ENCODE results near the gene NHP2.

Gene NHP2

GRCh38 chr5:178147406-178147805, 6.3 kb downstream of the NHP2 start:
- no peaks in the 10 kb centered on the region for H3K9me3 ChIP-seq (ENCODE audit: control extremely low read depth in 1 of 5, control insufficient read depth in 4 of 5, insufficient read depth in 2 of 5, low read depth in 1 of 5, low read length in 4 of 5)
- H3K27ac ChIP-seq (ENCODE audit: insufficient read depth in 1 of 2, low read depth in 1 of 2, low read length in 2 of 2, poor library complexity in 1 of 2, severe bottlenecking in 2 of 2), result no peak overlapping the region
- 88% methylated on average over 14 of the region's 15 CpGs for whole genome bisulfite sequencing (ENCODE audit: insufficient coverage)
- H3K27me3 ChIP-seq (replicated peaks in 2 of 5; ENCODE audit: control insufficient read depth in 4 of 5, insufficient read depth in 5 of 5, low read length in 4 of 5), result no peaks in the 10 kb centered on the region
- peaks cover 0 to 6% (median 1%) of the 10 kb centered on the region in 4 experiments for H3K4me1 ChIP-seq (ENCODE audit: control extremely low read depth in 1 of 4, control insufficient read depth in 4 of 4, insufficient read depth in 4 of 4, low read length in 3 of 4)
- ChIA-PET CTCF (interaction anchor here (1.1 to 24.2 kb wide), 9 partner anchors 11 to 81 kb away, joined by 3 to 458 read pairs (median 7); no protein-coding TSS in a partner anchor), POLR2A (no interaction called here)
- H3K4me3 ChIP-seq (ENCODE audit: control insufficient read depth in 1 of 7, extremely low read depth in 1 of 7, insufficient read depth in 4 of 7, low read depth in 2 of 7, low read length in 6 of 7), result no peak overlapping the region
- no peak for DNase-seq
- H3K36me3 ChIP-seq (ENCODE audit: control insufficient read depth in 4 of 4, insufficient read depth in 4 of 4, low read length in 3 of 4), result peaks cover 18 to 89% (median 58%) of the 10 kb centered on the region in 4 experiments

DNA sequence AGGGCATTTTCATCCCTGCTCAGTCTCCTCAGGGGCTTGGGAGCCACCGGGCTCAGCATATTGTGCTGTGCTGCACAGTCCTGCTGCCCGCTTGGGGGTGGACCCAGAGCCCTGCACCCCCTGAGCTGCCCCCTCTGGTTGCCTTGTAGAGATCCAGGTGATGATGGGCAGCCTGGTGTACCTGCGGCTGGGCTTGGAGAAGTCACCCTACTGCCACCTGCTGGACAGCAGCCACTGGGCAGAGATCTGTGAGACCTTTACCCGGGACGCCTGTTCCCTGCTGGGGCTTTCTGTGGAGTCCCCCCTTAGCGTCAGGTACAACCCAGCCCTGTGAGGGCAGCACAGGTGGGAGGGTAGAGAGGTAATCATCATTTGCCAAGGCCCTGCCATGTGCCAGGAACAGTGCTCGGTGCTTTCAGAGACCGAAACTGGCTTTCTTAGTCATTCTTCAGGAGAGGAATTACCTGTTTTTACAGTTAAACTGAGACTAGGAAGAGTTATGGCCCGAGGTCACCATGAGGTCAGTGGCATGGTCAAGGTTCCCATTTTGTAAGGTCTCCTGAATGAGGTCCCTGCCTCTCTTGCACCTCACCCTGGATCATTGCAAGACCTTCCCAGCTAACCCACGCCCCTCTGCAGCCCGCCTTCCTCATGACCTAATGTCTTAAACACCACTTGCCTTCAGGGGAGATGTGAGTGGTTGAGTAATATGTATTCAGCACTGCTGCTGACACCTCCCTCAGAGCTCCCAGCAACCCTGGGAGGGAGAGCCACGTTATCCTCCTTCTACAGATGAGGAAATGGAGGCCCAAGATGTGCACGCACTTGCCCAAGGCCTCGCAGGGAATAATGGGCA, 7.5 kb downstream of the NHP2 start:
- Histone ChIP-seq H3K27me3 (replicated peaks in 2 of 5; ENCODE audit: control insufficient read depth in 4 of 5, insufficient read depth in 5 of 5, low read length in 4 of 5) (no peaks in the 10 kb centered on the region), H3K4me1 (ENCODE audit: control extremely low read depth in 1 of 4, control insufficient read depth in 4 of 4, insufficient read depth in 4 of 4, low read length in 3 of 4) (peaks cover 0 to 2% (median 0%) of the 10 kb centered on the region in 4 experiments), H3K36me3 (ENCODE audit: control insufficient read depth in 4 of 4, insufficient read depth in 4 of 4, low read length in 3 of 4) (peaks cover 20 to 84% (median 56%) of the 10 kb centered on the region in 4 experiments), H3K4me3 (ENCODE audit: control insufficient read depth in 1 of 7, extremely low read depth in 1 of 7, insufficient read depth in 4 of 7, low read depth in 2 of 7, low read length in 6 of 7) (no peak overlapping the region), H3K9me3 (ENCODE audit: control extremely low read depth in 1 of 5, control insufficient read depth in 4 of 5, insufficient read depth in 2 of 5, low read depth in 1 of 5, low read length in 4 of 5) (no peaks in the 10 kb centered on the region), H3K27ac (ENCODE audit: insufficient read depth in 1 of 2, low read depth in 1 of 2, low read length in 2 of 2, poor library complexity in 1 of 2, severe bottlenecking in 2 of 2) (no peak overlapping the region)
- DNase-seq, result peak; percentile 54 to 76 (median 67)
- POLR2A ChIA-PET, result no interaction called here
- 67% methylated on average over 10 of the region's 14 CpGs for WGBS (ENCODE audit: insufficient coverage)
- CTCF ChIA-PET, result interaction anchor here (0.6 to 24.2 kb wide), 19 partner anchors 10 to 83 kb away, joined by 3 to 458 read pairs (median 4); no protein-coding TSS in a partner anchor

DNA sequence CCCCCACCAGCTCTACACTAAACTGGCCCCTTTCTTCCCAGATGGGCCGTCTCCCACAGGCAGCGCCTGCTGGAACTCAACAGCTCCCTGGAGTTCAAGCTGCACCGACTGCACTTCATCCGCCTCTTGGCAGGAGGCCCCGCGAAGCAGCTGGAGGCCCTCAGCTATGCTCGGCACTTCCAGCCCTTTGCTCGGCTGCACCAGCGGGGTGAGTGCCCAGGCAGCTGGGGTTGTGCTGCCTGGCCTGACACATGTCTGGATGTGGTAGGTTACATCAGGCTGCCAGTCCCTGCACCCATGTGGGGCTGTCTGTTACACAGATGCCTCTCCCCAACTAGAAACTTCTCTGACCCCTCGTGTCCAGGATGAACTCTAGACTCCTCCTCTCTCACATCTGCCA, 9.8 kb downstream of the NHP2 start:
- H3K27me3 ChIP-seq (replicated peaks in 2 of 5; ENCODE audit: control insufficient read depth in 4 of 5, insufficient read depth in 5 of 5, low read length in 4 of 5), result no peaks in the 10 kb centered on the region
- ChIA-PET CTCF (interaction anchor here (0.6 to 24.2 kb wide), 8 partner anchors 16 to 773 kb away, joined by 3 to 458 read pairs (median 6); no protein-coding TSS in a partner anchor), POLR2A (no interaction called here)
- H3K27ac ChIP-seq (ENCODE audit: insufficient read depth in 1 of 2, low read depth in 1 of 2, low read length in 2 of 2, poor library complexity in 1 of 2, severe bottlenecking in 2 of 2), result no peak overlapping the region
- DNase-seq, result no peak
- WGBS (ENCODE audit: insufficient coverage), result 91% methylated on average over 9 of the region's 10 CpGs
- H3K4me3 ChIP-seq (ENCODE audit: control insufficient read depth in 1 of 7, extremely low read depth in 1 of 7, insufficient read depth in 4 of 7, low read depth in 2 of 7, low read length in 6 of 7), result no peak overlapping the region
- H3K9me3 ChIP-seq (ENCODE audit: control extremely low read depth in 1 of 5, control insufficient read depth in 4 of 5, insufficient read depth in 2 of 5, low read depth in 1 of 5, low read length in 4 of 5), result no peaks in the 10 kb centered on the region
- no peaks in the 10 kb centered on the region for H3K4me1 ChIP-seq (ENCODE audit: control extremely low read depth in 1 of 4, control insufficient read depth in 4 of 4, insufficient read depth in 4 of 4, low read length in 3 of 4)
- H3K36me3 ChIP-seq (ENCODE audit: control insufficient read depth in 4 of 4, insufficient read depth in 4 of 4, low read length in 3 of 4), result peaks cover 17 to 61% (median 41%) of the 10 kb centered on the region in 4 experiments

GRCh38 chr5:178143246-178143645, 10.4 kb downstream of the NHP2 start:
- ChIA-PET POLR2A (interaction anchor here (0.6 kb wide), 1 partner anchor 9 kb away, joined by 4 read pairs; no protein-coding TSS in a partner anchor), CTCF (interaction anchor here (1.1 to 24.2 kb wide), 7 partner anchors 17 to 66 kb away, joined by 4 to 458 read pairs (median 6); no protein-coding TSS in a partner anchor)
- H3K27me3 ChIP-seq (replicated peaks in 2 of 5; ENCODE audit: control insufficient read depth in 4 of 5, insufficient read depth in 5 of 5, low read length in 4 of 5), result no peaks in the 10 kb centered on the region
- no peaks in the 10 kb centered on the region for H3K9me3 ChIP-seq (ENCODE audit: control extremely low read depth in 1 of 5, control insufficient read depth in 4 of 5, insufficient read depth in 2 of 5, low read depth in 1 of 5, low read length in 4 of 5)
- 96% methylated on average over 6 of the region's 6 CpGs for WGBS (ENCODE audit: insufficient coverage)
- H3K4me1 ChIP-seq (ENCODE audit: control extremely low read depth in 1 of 4, control insufficient read depth in 4 of 4, insufficient read depth in 4 of 4, low read length in 3 of 4), result no peaks in the 10 kb centered on the region
- H3K27ac ChIP-seq (ENCODE audit: insufficient read depth in 1 of 2, low read depth in 1 of 2, low read length in 2 of 2, poor library complexity in 1 of 2, severe bottlenecking in 2 of 2), result no peak overlapping the region
- peaks cover 14 to 58% (median 36%) of the 10 kb centered on the region in 4 experiments for H3K36me3 ChIP-seq (ENCODE audit: control insufficient read depth in 4 of 4, insufficient read depth in 4 of 4, low read length in 3 of 4)
- no peak for DNase-seq
- H3K4me3 ChIP-seq (ENCODE audit: control insufficient read depth in 1 of 7, extremely low read depth in 1 of 7, insufficient read depth in 4 of 7, low read depth in 2 of 7, low read length in 6 of 7), result no peak overlapping the region

- H3K4me1 ChIP-seq (ENCODE audit: control extremely low read depth in 1 of 4, control insufficient read depth in 4 of 4, insufficient read depth in 4 of 4, low read length in 3 of 4), result no peaks in the 10 kb centered on the region
- peaks cover 16 to 56% (median 39%) of the 10 kb centered on the region in 4 experiments for H3K36me3 ChIP-seq (ENCODE audit: control insufficient read depth in 4 of 4, insufficient read depth in 4 of 4, low read length in 3 of 4)
- H3K4me3 ChIP-seq (ENCODE audit: control insufficient read depth in 1 of 7, extremely low read depth in 1 of 7, insufficient read depth in 4 of 7, low read depth in 2 of 7, low read length in 6 of 7), result no peak overlapping the region
- DNase-seq, result no peak
- ChIA-PET CTCF (interaction anchor here (1.1 to 24.2 kb wide), 6 partner anchors 17 to 66 kb away, joined by 4 to 458 read pairs (median 8); no protein-coding TSS in a partner anchor), POLR2A (interaction anchor here (0.6 kb wide), 1 partner anchor 10 kb away, joined by 4 read pairs; no protein-coding TSS in a partner anchor)
- WGBS (ENCODE audit: insufficient coverage), result 98% methylated on average over 14 of the region's 20 CpGs
- H3K27ac ChIP-seq (ENCODE audit: insufficient read depth in 1 of 2, low read depth in 1 of 2, low read length in 2 of 2, poor library complexity in 1 of 2, severe bottlenecking in 2 of 2), result no peak overlapping the region
- H3K9me3 ChIP-seq (ENCODE audit: control extremely low read depth in 1 of 5, control insufficient read depth in 4 of 5, insufficient read depth in 2 of 5, low read depth in 1 of 5, low read length in 4 of 5), result no peaks in the 10 kb centered on the region
- H3K27me3 ChIP-seq (replicated peaks in 2 of 5; ENCODE audit: control insufficient read depth in 4 of 5, insufficient read depth in 5 of 5, low read length in 4 of 5), result no peaks in the 10 kb centered on the region
Measured at GRCh38 chr5:178142642-178143041, 11.0 kb downstream of the NHP2 start.

DNA sequence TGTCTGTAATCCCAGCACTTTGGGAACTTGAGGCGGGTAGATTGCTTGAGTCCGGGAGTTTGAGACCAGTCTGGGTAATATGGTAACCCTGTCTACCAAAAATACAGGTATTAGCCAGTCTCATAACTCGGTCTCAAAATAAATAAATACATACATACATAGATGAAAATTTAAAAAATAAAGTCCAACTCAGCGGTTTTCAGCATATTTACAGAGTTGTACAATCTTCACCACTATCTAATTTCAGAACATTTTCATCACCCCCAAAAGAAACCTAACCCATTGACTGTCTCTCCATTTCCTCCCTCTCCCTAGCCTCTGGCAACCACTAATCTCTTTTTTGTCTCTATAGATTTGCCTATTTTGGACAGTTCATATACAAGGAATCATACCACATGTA, 12.1 kb downstream of the NHP2 start:
- Histone ChIP-seq H3K27ac (ENCODE audit: insufficient read depth in 1 of 2, low read depth in 1 of 2, low read length in 2 of 2, poor library complexity in 1 of 2, severe bottlenecking in 2 of 2) (no peak overlapping the region), H3K36me3 (ENCODE audit: control insufficient read depth in 4 of 4, insufficient read depth in 4 of 4, low read length in 3 of 4) (peaks cover 10 to 51% (median 30%) of the 10 kb centered on the region in 4 experiments), H3K4me1 (ENCODE audit: control extremely low read depth in 1 of 4, control insufficient read depth in 4 of 4, insufficient read depth in 4 of 4, low read length in 3 of 4) (no peaks in the 10 kb centered on the region), H3K9me3 (ENCODE audit: control extremely low read depth in 1 of 5, control insufficient read depth in 4 of 5, insufficient read depth in 2 of 5, low read depth in 1 of 5, low read length in 4 of 5) (no peaks in the 10 kb centered on the region), H3K4me3 (ENCODE audit: control insufficient read depth in 1 of 7, extremely low read depth in 1 of 7, insufficient read depth in 4 of 7, low read depth in 2 of 7, low read length in 6 of 7) (no peak overlapping the region), H3K27me3 (replicated peaks in 2 of 5; ENCODE audit: control insufficient read depth in 4 of 5, insufficient read depth in 5 of 5, low read length in 4 of 5) (no peaks in the 10 kb centered on the region)
- ChIA-PET CTCF (interaction anchor here (0.8 to 24.2 kb wide), 6 partner anchors 11 to 65 kb away, joined by 3 to 458 read pairs (median 4); partner anchors contain the start of gene RMND5B), POLR2A (no interaction called here)
- WGBS (ENCODE audit: insufficient coverage), result 100% methylated on average over 1 of the region's 4 CpGs
- DNase-seq, result no peak

- Histone ChIP-seq H3K4me1 (ENCODE audit: control extremely low read depth in 1 of 4, control insufficient read depth in 4 of 4, insufficient read depth in 4 of 4, low read length in 3 of 4) (no peaks in the 10 kb centered on the region), H3K36me3 (ENCODE audit: control insufficient read depth in 4 of 4, insufficient read depth in 4 of 4, low read length in 3 of 4) (peaks cover 11 to 41% (median 25%) of the 10 kb centered on the region in 4 experiments), H3K27ac (ENCODE audit: insufficient read depth in 1 of 2, low read depth in 1 of 2, low read length in 2 of 2, poor library complexity in 1 of 2, severe bottlenecking in 2 of 2) (no peak overlapping the region), H3K27me3 (replicated peaks in 2 of 5; ENCODE audit: control insufficient read depth in 4 of 5, insufficient read depth in 5 of 5, low read length in 4 of 5) (no peaks in the 10 kb centered on the region), H3K4me3 (ENCODE audit: control insufficient read depth in 1 of 7, extremely low read depth in 1 of 7, insufficient read depth in 4 of 7, low read depth in 2 of 7, low read length in 6 of 7) (no peak overlapping the region), H3K9me3 (ENCODE audit: control extremely low read depth in 1 of 5, control insufficient read depth in 4 of 5, insufficient read depth in 2 of 5, low read depth in 1 of 5, low read length in 4 of 5) (no peaks in the 10 kb centered on the region)
- DNase-seq, result no peak
- POLR2A ChIA-PET, result no interaction called here
- WGBS (ENCODE audit: insufficient coverage), result 98% methylated on average over 11 of the region's 12 CpGs
- CTCF ChIA-PET, result interaction anchor here (0.6 to 4.0 kb wide), 7 partner anchors 8 to 63 kb away, joined by 3 to 38 read pairs (median 3); partner anchors contain the start of gene NHP2
Measured at GRCh38 chr5:178137991-178138390, 15.7 kb downstream of the NHP2 start.
